HUES64 (cell line): ENCODE results near the gene TXNDC5.

ENCODE experiments used
- H3K27ac ChIP-seq: 2 replicates; pipeline ENCODE4 v1.7.0; 2013; ENCODE audit warnings: low read depth, low read length, inconsistent platforms
- H3K27me3 ChIP-seq: 2 replicates; pipeline ENCODE4 v1.6.1; 2013; ENCODE audit warnings: mild to moderate bottlenecking, low read length; ENCODE audit not compliant: insufficient read depth
- H3K36me3 ChIP-seq: 2 replicates; pipeline ENCODE4 v1.6.1; 2013; ENCODE audit warnings: mild to moderate bottlenecking, low read length; ENCODE audit not compliant: insufficient read depth
- H3K4me1 ChIP-seq: 2 replicates; pipeline ENCODE4 v1.6.1; 2013; ENCODE audit warnings: mild to moderate bottlenecking, low read length, moderate library complexity; ENCODE audit not compliant: insufficient read depth
- H3K4me3 ChIP-seq: 2 replicates; pipeline ENCODE4 v1.5.1; 2013; ENCODE audit warnings: mild to moderate bottlenecking, low read length, moderate library complexity
- H3K9ac ChIP-seq: 2 replicates; pipeline ENCODE4 v1.6.1; 2013; ENCODE audit warnings: mild to moderate bottlenecking, low read depth, low read length
- H3K9me3 ChIP-seq: 2 replicates; pipeline ENCODE4 v1.6.1; 2013; ENCODE audit warnings: low read depth, low read length; ENCODE audit not compliant: insufficient read depth
- WGBS: fragments of 150-250, 120-280 bp; methylation state at CpG from one replicate; pipeline ENCODE4 v1.1.7; 2013; ENCODE audit warnings: missing lambda C conversion rate; 5-methylcytosine and 5-hydroxymethylcytosine counted together

Gene TXNDC5

DNA sequence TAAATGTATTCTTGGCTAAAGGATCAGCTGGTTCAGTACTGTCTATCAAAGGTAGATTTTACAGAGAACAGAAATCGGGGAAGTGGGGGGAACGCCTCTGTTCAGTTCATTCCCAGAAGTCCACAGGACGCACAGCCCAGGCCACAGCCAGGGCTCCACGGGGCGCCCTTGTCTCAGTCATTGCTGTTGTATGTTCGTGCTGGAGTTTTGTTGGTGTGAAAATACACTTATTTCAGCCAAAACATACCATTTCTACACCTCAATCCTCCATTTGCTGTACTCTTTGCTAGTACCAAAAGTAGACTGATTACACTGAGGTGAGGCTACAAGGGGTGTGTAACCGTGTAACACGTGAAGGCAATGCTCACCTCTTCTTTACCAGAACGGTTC, 29.9 kb downstream of the TXNDC5 start:
- H3K36me3 ChIP-seq = peaks cover 58% of the 10 kb centered on the region
- no peaks in the 10 kb centered on the region for H3K9me3 ChIP-seq
- no peaks in the 10 kb centered on the region for H3K4me1 ChIP-seq
- no peak overlapping the region for H3K4me3 ChIP-seq
- H3K9ac ChIP-seq = no peak overlapping the region
- no peaks in the 10 kb centered on the region for H3K27me3 ChIP-seq
- WGBS = 95% methylated on average over 8 of the region's 9 CpGs
- H3K27ac ChIP-seq = no peak overlapping the region

DNA sequence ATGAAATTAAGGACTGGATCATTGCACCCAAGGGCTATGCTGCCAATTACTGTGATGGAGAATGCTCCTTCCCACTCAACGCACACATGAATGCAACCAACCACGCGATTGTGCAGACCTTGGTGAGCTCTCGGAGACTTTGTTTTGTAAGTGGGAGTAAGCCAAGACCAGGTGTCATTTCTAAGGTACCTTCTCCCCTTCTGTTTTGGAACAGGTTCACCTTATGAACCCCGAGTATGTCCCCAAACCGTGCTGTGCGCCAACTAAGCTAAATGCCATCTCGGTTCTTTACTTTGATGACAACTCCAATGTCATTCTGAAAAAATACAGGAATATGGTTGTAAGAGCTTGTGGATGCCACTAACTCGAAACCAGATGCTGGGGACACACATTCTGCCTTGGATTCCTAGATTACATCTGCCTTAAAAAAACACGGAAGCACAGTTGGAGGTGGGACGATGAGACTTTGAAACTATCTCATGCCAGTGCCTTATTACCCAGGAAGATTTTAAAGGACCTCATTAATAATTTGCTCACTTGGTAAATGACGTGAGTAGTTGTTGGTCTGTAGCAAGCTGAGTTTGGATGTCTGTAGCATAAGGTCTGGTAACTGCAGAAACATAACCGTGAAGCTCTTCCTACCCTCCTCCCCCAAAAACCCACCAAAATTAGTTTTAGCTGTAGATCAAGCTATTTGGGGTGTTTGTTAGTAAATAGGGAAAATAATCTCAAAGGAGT, 30.4 kb downstream of the TXNDC5 start:
- Histone ChIP-seq H3K4me1 (no peaks in the 10 kb centered on the region), H3K27ac (no peak overlapping the region), H3K36me3 (peaks cover 52% of the 10 kb centered on the region), H3K9me3 (no peaks in the 10 kb centered on the region), H3K9ac (no peak overlapping the region), H3K27me3 (no peaks in the 10 kb centered on the region), H3K4me3 (no peak overlapping the region)
- WGBS = 97% methylated on average over 11 of the region's 13 CpGs

DNA sequence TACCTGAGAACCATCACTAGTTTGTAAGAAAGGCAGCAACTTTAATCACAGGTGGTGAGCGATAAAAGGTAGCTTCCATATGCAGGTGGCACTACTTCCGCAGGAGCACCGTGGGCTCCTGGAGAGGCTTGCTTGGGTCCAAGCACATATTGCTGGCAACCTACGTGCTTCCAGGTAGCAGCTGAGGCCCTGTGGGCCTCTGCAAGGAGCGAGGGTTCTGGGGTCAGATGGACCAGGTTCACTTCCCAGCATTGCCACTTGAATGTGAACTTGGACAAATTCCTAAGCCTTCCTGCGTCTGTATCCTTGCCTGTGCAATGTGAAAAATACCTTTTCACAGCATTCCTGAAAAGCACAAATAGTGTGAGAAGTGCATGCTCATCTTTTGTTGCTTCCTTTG, 31.0 kb downstream of the TXNDC5 start:
- H3K9ac ChIP-seq = no peak overlapping the region
- H3K27ac ChIP-seq = no peak overlapping the region
- H3K4me3 ChIP-seq = no peak overlapping the region
- H3K9me3 ChIP-seq = no peaks in the 10 kb centered on the region
- no peaks in the 10 kb centered on the region for H3K27me3 ChIP-seq
- H3K36me3 ChIP-seq = peaks cover 46% of the 10 kb centered on the region
- no peaks in the 10 kb centered on the region for H3K4me1 ChIP-seq
- 95% methylated on average over 6 of the region's 6 CpGs for WGBS

DNA sequence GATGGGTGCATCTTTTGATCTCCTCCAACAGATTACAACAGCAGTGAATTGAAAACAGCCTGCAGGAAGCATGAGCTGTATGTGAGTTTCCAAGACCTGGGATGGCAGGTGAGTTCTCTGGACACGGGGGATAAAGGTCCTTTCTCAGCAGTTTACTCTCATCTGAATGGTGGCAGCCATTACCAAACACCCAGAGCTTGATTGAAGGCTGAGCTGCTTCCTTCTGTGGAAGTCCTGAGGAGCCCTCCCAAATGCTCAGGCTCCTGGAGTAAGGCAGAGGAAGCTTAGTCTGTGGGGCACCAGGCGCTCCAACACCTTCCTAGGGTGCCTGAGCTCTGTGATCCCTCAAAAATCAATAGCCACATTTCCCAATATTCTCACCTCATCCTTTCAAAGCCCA, 31.5 kb downstream of the TXNDC5 start:
- WGBS = 91% methylated on average over 2 of the region's 2 CpGs
- Histone ChIP-seq H3K9ac (no peak overlapping the region), H3K9me3 (no peaks in the 10 kb centered on the region), H3K27me3 (no peaks in the 10 kb centered on the region), H3K4me3 (no peak overlapping the region), H3K36me3 (peaks cover 41% of the 10 kb centered on the region), H3K4me1 (no peaks in the 10 kb centered on the region), H3K27ac (no peak overlapping the region)

DNA sequence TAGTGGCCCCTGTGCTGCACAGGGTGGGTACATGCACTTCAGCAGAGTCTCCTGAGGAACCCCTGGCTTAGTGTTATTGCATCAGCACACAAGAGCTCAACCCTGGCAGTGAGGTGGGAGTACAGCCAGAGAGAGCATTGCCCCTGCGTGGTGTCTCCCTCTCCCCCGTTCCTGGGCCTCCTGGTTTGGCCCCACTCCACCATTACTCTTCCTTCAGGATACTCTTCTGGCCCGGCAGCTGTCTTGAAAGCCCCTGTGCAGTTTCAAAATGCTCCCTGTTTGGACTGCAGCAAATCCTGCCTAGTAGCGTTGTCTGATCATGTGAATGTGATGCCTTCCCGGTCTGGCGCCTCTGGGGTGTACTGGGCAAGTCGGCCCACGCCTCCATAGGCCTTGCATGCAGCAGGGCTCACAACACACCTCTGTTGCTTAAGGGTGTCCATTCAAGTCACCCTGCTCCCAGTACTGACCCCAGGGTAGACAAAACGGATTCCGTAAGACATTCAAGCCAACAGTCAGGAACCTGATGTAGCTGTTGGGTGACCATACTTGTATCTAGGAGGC, 32.1 kb downstream of the TXNDC5 start:
- 95% methylated on average over 10 of the region's 10 CpGs for WGBS
- peaks cover 36% of the 10 kb centered on the region for H3K36me3 ChIP-seq

DNA sequence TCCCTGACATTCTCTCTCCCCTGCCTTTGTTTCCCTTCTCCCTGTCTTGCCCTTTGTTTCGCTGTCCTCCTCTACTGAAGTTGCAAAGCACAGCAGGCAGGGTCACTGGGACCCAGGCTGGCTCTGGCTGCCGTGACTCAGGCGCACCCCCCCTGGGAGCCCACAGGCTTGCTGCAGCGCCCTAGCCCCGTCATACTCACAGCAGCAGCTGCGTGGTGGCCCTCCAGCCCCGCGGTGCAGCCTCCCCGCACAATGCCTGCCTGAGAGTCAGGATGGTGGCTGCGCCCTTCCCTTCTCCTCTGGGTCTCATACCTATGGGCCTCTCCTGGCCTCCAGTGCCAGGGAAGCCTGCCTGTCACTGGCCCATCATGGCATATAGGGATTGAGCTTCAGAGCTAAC, 41.7 kb downstream of the TXNDC5 start:
- no peaks in the 10 kb centered on the region for H3K27me3 ChIP-seq
- H3K9ac ChIP-seq = no peak overlapping the region
- no peaks in the 10 kb centered on the region for H3K36me3 ChIP-seq
- no peak overlapping the region for H3K27ac ChIP-seq
- no peak overlapping the region for H3K4me3 ChIP-seq
- peaks cover 10% of the 10 kb centered on the region; the same call in 1 of the 2 replicates for H3K9me3 ChIP-seq
- 86% methylated on average over 10 of the region's 10 CpGs for WGBS
- no peaks in the 10 kb centered on the region for H3K4me1 ChIP-seq

More for the DNA sequence above, 32.1 kb downstream of the TXNDC5 start:
- H3K9me3 ChIP-seq = peaks cover under 1% of the 10 kb centered on the region; the same call in 1 of the 2 replicates
- no peak overlapping the region for H3K4me3 ChIP-seq
- H3K27me3 ChIP-seq = no peaks in the 10 kb centered on the region
- H3K9ac ChIP-seq = no peak overlapping the region
- no peaks in the 10 kb centered on the region for H3K4me1 ChIP-seq
- no peak overlapping the region for H3K27ac ChIP-seq

DNA sequence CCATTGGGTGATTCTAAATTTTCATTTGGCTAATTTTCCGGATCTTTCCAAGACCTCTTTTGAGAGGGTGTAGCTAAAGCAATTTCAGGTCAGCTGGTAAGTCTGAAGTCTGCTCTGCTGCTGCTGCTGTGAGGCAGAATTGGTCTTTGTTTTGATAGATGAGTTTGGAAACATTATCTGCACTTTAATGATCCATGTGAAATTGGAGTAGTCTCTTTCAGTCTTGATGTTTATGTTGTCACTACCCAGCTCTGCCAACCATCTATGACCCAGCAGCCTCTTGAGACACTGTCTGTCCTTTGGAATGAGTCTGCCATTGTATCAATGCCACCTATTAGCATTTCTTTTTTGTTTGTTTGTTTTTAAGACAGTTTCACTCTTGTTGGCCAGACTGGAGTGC, 44.1 kb downstream of the TXNDC5 start:
- Histone ChIP-seq H3K36me3 (no peaks in the 10 kb centered on the region), H3K27me3 (no peaks in the 10 kb centered on the region), H3K9me3 (no peaks in the 10 kb centered on the region), H3K4me3 (no peak overlapping the region), H3K9ac (no peak overlapping the region), H3K27ac (no peak overlapping the region), H3K4me1 (no peaks in the 10 kb centered on the region)
- 96% methylated on average over 1 of the region's 1 CpG for WGBS

DNA sequence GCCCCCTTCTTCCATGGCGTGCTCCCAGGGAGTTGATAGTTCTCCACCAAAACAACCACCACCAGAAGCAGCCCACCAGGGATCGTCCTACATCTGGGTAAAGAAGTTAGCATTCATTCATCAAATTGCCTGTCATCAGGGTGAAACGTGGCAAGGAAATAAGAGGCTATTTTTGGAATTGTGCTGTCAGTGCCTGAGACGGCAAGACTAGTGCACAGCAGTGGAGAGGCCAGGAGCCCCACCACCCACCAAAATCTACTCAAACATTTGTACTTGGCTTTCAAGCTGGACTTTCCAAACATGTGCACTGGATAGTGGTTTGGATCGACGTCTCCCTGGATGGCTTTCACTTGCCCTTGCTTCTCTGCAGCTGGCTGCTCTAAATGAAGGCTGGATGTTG, 44.8 kb downstream of the TXNDC5 start:
- no peaks in the 10 kb centered on the region for H3K4me1 ChIP-seq
- no peak overlapping the region for H3K9ac ChIP-seq
- H3K36me3 ChIP-seq = no peaks in the 10 kb centered on the region
- no peak overlapping the region for H3K27ac ChIP-seq
- no peak overlapping the region for H3K4me3 ChIP-seq
- WGBS = 90% methylated on average over 6 of the region's 6 CpGs
- no peaks in the 10 kb centered on the region for H3K27me3 ChIP-seq
- no peaks in the 10 kb centered on the region for H3K9me3 ChIP-seq

DNA sequence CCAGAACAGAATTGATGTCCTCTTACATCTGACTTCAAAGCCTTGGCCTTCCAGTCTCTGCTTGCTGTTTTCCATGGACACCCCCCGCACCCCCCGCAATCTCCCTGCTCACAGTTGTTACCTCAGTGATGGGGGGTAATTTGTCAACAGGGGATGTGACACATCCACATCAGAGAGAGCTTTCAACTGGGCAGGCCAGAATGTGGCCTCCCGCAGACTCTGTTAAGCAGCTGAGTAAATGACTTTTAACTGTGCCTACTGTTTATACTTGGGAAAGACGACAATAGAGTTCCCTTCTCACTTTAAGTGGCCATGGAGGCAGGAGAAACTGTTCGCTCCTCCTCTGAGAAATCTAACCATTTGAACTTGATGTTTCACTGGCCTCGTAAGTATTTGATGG, 51.0 kb downstream of the TXNDC5 start:
- H3K4me3 ChIP-seq = no peak overlapping the region
- H3K4me1 ChIP-seq = no peaks in the 10 kb centered on the region
- no peak overlapping the region for H3K9ac ChIP-seq
- no peaks in the 10 kb centered on the region for H3K36me3 ChIP-seq
- no peak overlapping the region for H3K27ac ChIP-seq
- H3K9me3 ChIP-seq = no peaks in the 10 kb centered on the region
- WGBS = 57% methylated on average over 6 of the region's 6 CpGs
- H3K27me3 ChIP-seq = no peaks in the 10 kb centered on the region

DNA sequence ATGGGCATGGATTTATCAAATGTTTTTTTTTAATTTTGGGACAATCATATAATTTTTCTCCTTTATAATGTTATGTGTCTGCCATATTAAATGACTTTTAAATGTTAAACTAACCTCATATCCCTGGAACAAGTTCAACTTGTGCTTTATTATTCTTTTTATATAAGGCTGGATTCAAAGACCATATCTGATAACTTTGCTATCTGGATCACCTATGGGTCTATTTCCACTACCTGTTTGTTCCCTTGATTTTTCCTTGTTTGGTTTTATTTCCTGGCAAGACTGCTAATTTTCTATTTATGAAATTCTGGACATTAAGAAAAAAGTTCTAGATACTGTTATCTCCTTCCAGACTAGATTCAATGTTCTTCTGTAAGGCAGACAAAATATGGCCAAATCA, 58.8 kb downstream of the TXNDC5 start:
- H3K4me3 ChIP-seq = no peak overlapping the region
- H3K27ac ChIP-seq = no peak overlapping the region
- no peak overlapping the region for H3K9ac ChIP-seq
- H3K36me3 ChIP-seq = no peaks in the 10 kb centered on the region
- no peaks in the 10 kb centered on the region for H3K27me3 ChIP-seq
- peaks cover 19% of the 10 kb centered on the region for H3K9me3 ChIP-seq
- no peaks in the 10 kb centered on the region for H3K4me1 ChIP-seq

DNA sequence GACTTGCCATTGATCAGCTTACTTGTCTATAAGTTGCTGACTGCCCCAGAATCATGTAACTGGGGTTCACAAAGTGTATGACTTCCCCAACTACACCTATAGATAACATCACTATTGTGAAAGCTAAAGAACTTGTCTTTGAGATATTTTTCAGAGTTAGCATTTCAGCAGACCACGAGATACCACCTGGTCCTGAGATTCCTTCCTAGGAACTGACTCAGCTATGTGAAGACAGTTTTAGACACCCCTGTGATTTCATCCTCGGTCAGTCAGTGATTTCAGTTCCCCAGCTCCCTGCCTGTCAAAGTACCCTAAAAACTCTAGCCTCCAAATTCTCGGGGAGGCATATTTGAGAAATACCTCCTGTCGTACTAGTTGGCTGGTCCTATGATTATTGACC, 62.4 kb downstream of the TXNDC5 start:
- H3K4me1 ChIP-seq = no peaks in the 10 kb centered on the region
- 97% methylated on average over 4 of the region's 4 CpGs for WGBS

More for the DNA sequence above, 62.4 kb downstream of the TXNDC5 start:
- H3K27ac ChIP-seq = no peak overlapping the region
- peaks cover 19% of the 10 kb centered on the region for H3K9me3 ChIP-seq
- H3K27me3 ChIP-seq = no peaks in the 10 kb centered on the region
- H3K36me3 ChIP-seq = no peaks in the 10 kb centered on the region
- H3K9ac ChIP-seq = no peak overlapping the region
- no peak overlapping the region for H3K4me3 ChIP-seq
